NT2/D1 (cell line): ENCODE data around the gene STRBP.

Experiments used
- YY1 ChIP-seq: IDR thresholded peaks from 2 replicates; pipeline ENCODE4 v1.6.1; 2011; ENCODE audit not compliant: insufficient read length, insufficient read depth
- ZNF274 ChIP-seq: IDR thresholded peaks from 2 replicates; pipeline ENCODE4 v1.6.1; 2011; ENCODE audit warnings: mild to moderate bottlenecking, low read depth, low read length

DNA sequence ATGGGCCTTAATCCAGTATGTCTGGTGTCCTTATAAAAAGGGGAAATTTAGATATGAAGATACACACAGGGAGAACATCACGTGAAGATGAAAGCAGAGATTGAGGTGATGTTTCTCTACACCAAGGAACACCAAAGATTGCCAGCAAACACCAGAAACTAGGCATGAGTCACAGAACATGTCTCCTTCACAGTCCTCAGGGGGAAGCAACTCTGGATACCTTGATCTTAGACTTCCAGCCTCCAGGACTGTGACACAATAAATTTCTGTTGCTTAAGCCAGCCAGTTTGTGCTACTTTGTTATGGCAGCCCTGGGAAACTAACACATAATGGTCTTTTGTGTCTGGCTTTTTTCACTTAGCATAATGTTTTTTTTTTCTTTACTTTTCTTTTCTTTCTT is 41.2 kb upstream of the STRBP start:
- TF ChIP-seq ZNF274 (no peak), YY1 (no peak)
